ENCODE measurements around the gene FSCN2. TPM values are rescaled to one million over a fixed set of nuclear protein-coding genes. Genes with fewer than 3 reads are reported as not detected.
A peak's percentile ranks its signal among the peaks of the same experiment; 100 is the strongest.

The FSCN2 gene
- total RNA-seq, 1 experiment from 2014 or later, result 1.6 TPM

- H2BK15ac ChIP-seq (ENCODE audit: low read depth, low read length), result no peak overlapping the region
- Mint-ChIP-seq H3K9me3 (no peaks in the 10 kb centered on the region), H3K36me3 (ENCODE audit: insufficient read depth in 1 of 3, low read depth in 3 of 3) (peaks cover 45 to 93% (median 77%) of the 10 kb centered on the region in 3 experiments; a peak in 6 of 7 replicates), H3K4me1 (no peaks in the 10 kb centered on the region), H3K27me3 (ENCODE audit: low read depth) (no peaks in the 10 kb centered on the region), H3K4me3 (no peak overlapping the region), H3K27ac (peak overlapping the region in 2 of 3 experiments; percentile 44 to 72; a peak in 1 of 7 replicates)
- no peak overlapping the region for H2BK5ac ChIP-seq (ENCODE audit: insufficient read length, low read length)
- no peaks in the 10 kb centered on the region for H4K20me1 ChIP-seq (ENCODE audit: control insufficient read depth, insufficient read depth, insufficient read length)
- H3K4me1 ChIP-seq (ENCODE audit: insufficient read depth, low read length), result no peaks in the 10 kb centered on the region
- no peaks in the 10 kb centered on the region for H3K23me2 ChIP-seq (ENCODE audit: insufficient read length, low read depth, low read length, poor library complexity, severe bottlenecking)
- H2BK20ac ChIP-seq (ENCODE audit: low read depth, low read length, poor library complexity, severe bottlenecking), result no peak overlapping the region
- H3K9me3 ChIP-seq (ENCODE audit: control insufficient read depth, low read depth, low read length), result no peaks in the 10 kb centered on the region
- WGBS (ENCODE audit: extremely low coverage, insufficient read length, low lambda C conversion rate), result no CpG with 5 or more reads among the region's 10 CpGs
- H3T11ph ChIP-seq (ENCODE audit: low read length), result no peak overlapping the region
- TF ChIP-seq, protein P1, sequence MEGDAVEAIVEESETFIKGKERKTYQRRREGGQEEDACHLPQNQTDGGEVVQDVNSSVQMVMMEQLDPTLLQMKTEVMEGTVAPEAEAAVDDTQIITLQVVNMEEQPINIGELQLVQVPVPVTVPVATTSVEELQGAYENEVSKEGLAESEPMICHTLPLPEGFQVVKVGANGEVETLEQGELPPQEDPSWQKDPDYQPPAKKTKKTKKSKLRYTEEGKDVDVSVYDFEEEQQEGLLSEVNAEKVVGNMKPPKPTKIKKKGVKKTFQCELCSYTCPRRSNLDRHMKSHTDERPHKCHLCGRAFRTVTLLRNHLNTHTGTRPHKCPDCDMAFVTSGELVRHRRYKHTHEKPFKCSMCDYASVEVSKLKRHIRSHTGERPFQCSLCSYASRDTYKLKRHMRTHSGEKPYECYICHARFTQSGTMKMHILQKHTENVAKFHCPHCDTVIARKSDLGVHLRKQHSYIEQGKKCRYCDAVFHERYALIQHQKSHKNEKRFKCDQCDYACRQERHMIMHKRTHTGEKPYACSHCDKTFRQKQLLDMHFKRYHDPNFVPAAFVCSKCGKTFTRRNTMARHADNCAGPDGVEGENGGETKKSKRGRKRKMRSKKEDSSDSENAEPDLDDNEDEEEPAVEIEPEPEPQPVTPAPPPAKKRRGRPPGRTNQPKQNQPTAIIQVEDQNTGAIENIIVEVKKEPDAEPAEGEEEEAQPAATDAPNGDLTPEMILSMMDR (conservative IDR thresholded peaks at IDR 0.05), result no peak
- no peak overlapping the region for H3K27ac ChIP-seq (ENCODE audit: insufficient read length, low read depth, low read length)
- H2BK120ac ChIP-seq (ENCODE audit: low read depth, low read length, poor library complexity, severe bottlenecking), result no peak overlapping the region
- H3K4ac ChIP-seq (ENCODE audit: low read depth, low read length), result no peak overlapping the region
- H3K9ac ChIP-seq (ENCODE audit: extremely low read depth, insufficient read length, low read length), result no peak overlapping the region
- no peak overlapping the region for H4K5ac ChIP-seq (ENCODE audit: insufficient read length, low read depth, low read length)
- H4K8ac ChIP-seq (replicated peaks; ENCODE audit: insufficient read length, low read depth, low read length), result no peak overlapping the region
- no peak overlapping the region for H3K14ac ChIP-seq (ENCODE audit: insufficient read depth, low read length)
- H3K18ac ChIP-seq (ENCODE audit: insufficient read length, low read depth, low read length), result no peak overlapping the region
- H3K79me2 ChIP-seq (ENCODE audit: insufficient read depth, low read length), result no peaks in the 10 kb centered on the region
- H2BK12ac ChIP-seq (ENCODE audit: insufficient read length, low read depth, low read length), result no peak overlapping the region
- no peak overlapping the region for H3K23ac ChIP-seq (ENCODE audit: insufficient read length, low read depth, low read length)
- no peak overlapping the region for H3K4me2 ChIP-seq (ENCODE audit: insufficient read depth, insufficient read length, low read length)
- no peak overlapping the region for H2AFZ ChIP-seq (ENCODE audit: low read length)
- no peaks in the 10 kb centered on the region for H3K27me3 ChIP-seq (ENCODE audit: insufficient read depth, low read length)
- H3K56ac ChIP-seq (ENCODE audit: insufficient read length, low read depth, low read length), result no peak overlapping the region
- H2AK5ac ChIP-seq (ENCODE audit: insufficient read length, low read length), result no peak overlapping the region
- no peak for DNase-seq
- H3K79me1 ChIP-seq (ENCODE audit: insufficient read depth, low read depth, low read length, poor library complexity, severe bottlenecking), result no peaks in the 10 kb centered on the region
- H4K91ac ChIP-seq (ENCODE audit: insufficient read length, low read depth, low read length), result no peak overlapping the region
These were observed 40.2 kb downstream of the FSCN2 start for GRCh38 chr17:81568416-81568815.
